GM23338 (cell line): ENCODE measurements around the gene COL16A1. TPM values are rescaled to one million over a fixed set of nuclear protein-coding genes. Genes with fewer than 3 reads are reported as not detected.

Source experiments
- ATAC-seq: fragments of 200-7000 bp; cut with Tn5 transposase; 3 replicates; pipeline ENCODE4 v1.9.1; 2020
- DNase-seq: peaks from one replicate; pipeline ENCODE4 v3.0.0-alpha.2; 2015; ENCODE audit warnings: low spot score
- H2AFZ ChIP-seq: fragments of 200-600 bp; sonication (generic); 2 replicates; pipeline ENCODE4 v1.8.0; 2016; ENCODE audit warnings: antibody characterized with exemption, mild to moderate bottlenecking, moderate library complexity
- H3F3A ChIP-seq: fragments of 200-600 bp; sonication (generic); replicated peaks from 2 replicates; pipeline ENCODE4 v1.8.0; 2017; ENCODE audit warnings: antibody characterized with exemption, mixed run types, low read depth
- H3K27ac ChIP-seq: fragments of 200-600 bp; sonication (generic); 2 replicates; pipeline ENCODE4 v1.6.1; 2016; ENCODE audit warnings: low read depth
- H3K27me3 ChIP-seq: fragments of 200-600 bp; sonication (generic); 2 replicates; pipeline ENCODE4 v1.8.0; 2016; ENCODE audit warnings: mild to moderate bottlenecking, mixed run types, moderate library complexity; ENCODE audit not compliant: insufficient read depth
- H3K36me3 ChIP-seq: fragments of 200-600 bp; sonication (generic); 2 replicates; pipeline ENCODE4 v1.8.0; 2016; ENCODE audit warnings: mild to moderate bottlenecking; ENCODE audit not compliant: insufficient read depth
- H3K4me1 ChIP-seq: fragments of 200-600 bp; sonication (generic); 2 replicates; pipeline ENCODE4 v1.8.0; 2016; ENCODE audit warnings: mild to moderate bottlenecking, moderate library complexity; ENCODE audit not compliant: insufficient read depth
- H3K4me2 ChIP-seq: fragments of 200-600 bp; sonication (generic); 2 replicates; pipeline ENCODE4 v1.7.1; 2017; ENCODE audit warnings: mixed run types
- H3K4me3 ChIP-seq: fragments of 200-600 bp; sonication (generic); 2 replicates; pipeline ENCODE4 v1.6.1; 2016; ENCODE audit warnings: mixed run types
- H3K79me2 ChIP-seq: fragments of 200-600 bp; sonication (generic); replicated peaks from 2 replicates; pipeline ENCODE4 v1.8.0; 2017; ENCODE audit warnings: mild to moderate bottlenecking; ENCODE audit not compliant: insufficient read depth
- H3K9me2 ChIP-seq: fragments of 200-600 bp; sonication (generic); 2 replicates; pipeline ENCODE4 v1.8.0; 2017; ENCODE audit not compliant: insufficient read depth
- H4K20me1 ChIP-seq: fragments of 200-600 bp; sonication (generic); replicated peaks from 2 replicates; pipeline ENCODE4 v1.8.0; 2017; ENCODE audit warnings: mild to moderate bottlenecking; ENCODE audit not compliant: insufficient read depth
- H3K27ac Mint-ChIP-seq: 2 replicates; pipeline ENCODE4 v1.8.0; 2020; ENCODE audit warnings: inconsistent platforms, mild to moderate bottlenecking, moderate library complexity, mixed read lengths
- H3K27me3 Mint-ChIP-seq: 3 replicates; pipeline ENCODE4 v1.8.0; 2022; ENCODE audit warnings: low read depth, mild to moderate bottlenecking, moderate library complexity, mixed read lengths, inconsistent platforms; ENCODE audit not compliant: insufficient read depth, poor library complexity
- H3K36me3 Mint-ChIP-seq: 3 replicates; pipeline ENCODE4 v1.8.0; 2021; ENCODE audit warnings: low read depth, mild to moderate bottlenecking, inconsistent platforms, moderate library complexity, mixed read lengths
- H3K4me1 Mint-ChIP-seq: 3 replicates; pipeline ENCODE4 v1.8.0; 2020; ENCODE audit warnings: mild to moderate bottlenecking, inconsistent platforms, mixed read lengths
- H3K4me3 Mint-ChIP-seq: 3 replicates; pipeline ENCODE4 v1.8.0; 2021; ENCODE audit warnings: moderate library complexity, mild to moderate bottlenecking, inconsistent platforms, mixed read lengths
- H3K9me3 Mint-ChIP-seq: 3 replicates; pipeline ENCODE4 v1.8.0; 2020; ENCODE audit warnings: moderate library complexity, mild to moderate bottlenecking, inconsistent platforms, mixed read lengths
- CREB1 ChIP-seq: fragments of 250-450 bp; sonication (Bioruptor Pico); IDR thresholded peaks from 2 replicates; pipeline ENCODE4 v1.5.0; 2020; ENCODE audit warnings: low read depth, mild to moderate bottlenecking, moderate library complexity
- CTCF ChIP-seq, 2 experiments: fragments of 200-600 bp in 1 of 2; sonication (generic) in 1 of 2; conservative IDR thresholded peaks; 2 replicates each; pipeline versions ENCODE4 v1.5.1 to v1.6.1; 2016 to 2017; ENCODE audit warnings: antibody characterized with exemption in 2 of 2, low read depth in 2 of 2, mild to moderate bottlenecking in 2 of 2, moderate library complexity in 1 of 2
- EZH2 ChIP-seq: fragments of 200-600 bp; sonication (generic); IDR thresholded peaks from one replicate; pipeline ENCODE4 v1.8.0; 2017; ENCODE audit warnings: antibody characterized with exemption, mild to moderate bottlenecking, low read depth; ENCODE audit not compliant: unreplicated experiment
- EZH2phosphoT487 ChIP-seq: fragments of 200-600 bp; sonication (generic); IDR thresholded peaks from one replicate; pipeline ENCODE4 v1.8.1; 2018; ENCODE audit warnings: antibody characterized with exemption; ENCODE audit not compliant: unreplicated experiment
- JUNB ChIP-seq: IDR thresholded peaks from one replicate; pipeline ENCODE4 v1.6.1; 2016; ENCODE audit warnings: antibody characterized with exemption; ENCODE audit not compliant: unreplicated experiment
- NANOG ChIP-seq: IDR thresholded peaks from 2 replicates; pipeline ENCODE4 v1.6.1; 2016; ENCODE audit warnings: antibody characterized with exemption, borderline replicate concordance
- POLR2AphosphoS5 ChIP-seq: IDR thresholded peaks from 2 replicates; pipeline ENCODE4 v1.6.1; 2016; ENCODE audit warnings: antibody characterized with exemption, low read depth
- STAT1 ChIP-seq: IDR thresholded peaks from one replicate; pipeline ENCODE4 v1.6.1; 2016; ENCODE audit warnings: antibody characterized with exemption; ENCODE audit not compliant: unreplicated experiment
- ZNF114 ChIP-seq: fragments of 250-450 bp; sonication (Bioruptor Pico); IDR thresholded peaks from 2 replicates; pipeline ENCODE4 v1.5.0; 2020; ENCODE audit warnings: mild to moderate bottlenecking, moderate library complexity
- ZNF331 ChIP-seq: fragments of 250-450 bp; sonication (Bioruptor Pico); IDR thresholded peaks from 2 replicates; pipeline ENCODE4 v1.5.0; 2020; ENCODE audit warnings: low read depth, mild to moderate bottlenecking, moderate library complexity
- ZNF462 ChIP-seq: fragments of 250-450 bp; sonication (Bioruptor Pico); IDR thresholded peaks from 2 replicates; pipeline ENCODE4 v1.5.0; 2020; ENCODE audit warnings: mild to moderate bottlenecking, moderate library complexity
- polyA plus RNA-seq: library from polyadenylated mRNA; unstranded; fragments of >200 nt; fragmentation: Nextera tagmentation; extraction: Ambion mirVana; gene quantifications from 2 replicates; pipeline ENCODE4 v1.2.1, GENCODE V29; 2016
- total RNA-seq: library from RNA; depleted of rRNA; stranded (reverse); fragments of >200 nt; shearing (Covaris generic); gene quantifications from 2 replicates; pipeline ENCODE4 v1.2.3, GENCODE V29; 2014
- TF ChIP-seq, protein P1 (sequence below): IDR thresholded peaks from one replicate; pipeline ENCODE4 v1.6.1; 2018; ENCODE audit warnings: antibody characterized with exemption; ENCODE audit not compliant: unreplicated experiment
- TF ChIP-seq, protein P2 (sequence below): IDR thresholded peaks from 2 replicates; pipeline ENCODE4 v1.6.1; 2016; ENCODE audit warnings: antibody characterized with exemption

Gene COL16A1
- total and polyA plus RNA-seq, 2 experiments from 2014 or later: 4.2 to 13.2 TPM

GRCh38 chr1:31648641-31649357 lies 55.0 kb downstream of the COL16A1 start:
- H3K4me2 ChIP-seq: no peak overlapping the region
- no peaks in the 10 kb centered on the region for H3K27me3 ChIP-seq
- ATAC-seq (no peak), DNase-seq (no peak)
- Mint-ChIP-seq H3K27me3 (peaks cover 10% of the 10 kb centered on the region), H3K27ac (no peak overlapping the region), H3K9me3 (no peaks in the 10 kb centered on the region; the same call in 2 of the 3 replicates), H3K4me3 (no peak overlapping the region), H3K36me3 (no peaks in the 10 kb centered on the region), H3K4me1 (peaks cover 4% of the 10 kb centered on the region; the same call in 2 of the 3 replicates)
- peaks cover 8% of the 10 kb centered on the region; the same call in 1 of the 2 replicates for H3F3A ChIP-seq
- H3K4me3 ChIP-seq: no peak overlapping the region
- no peaks in the 10 kb centered on the region for H3K9me2 ChIP-seq
- no peak overlapping the region for H2AFZ ChIP-seq
- H3K79me2 ChIP-seq: peaks cover 6% of the 10 kb centered on the region
- peaks cover 5% of the 10 kb centered on the region for H3K4me1 ChIP-seq
- no peaks in the 10 kb centered on the region for H4K20me1 ChIP-seq
- TF ChIP-seq ZNF331 (CRISPR knock-in tag): no peak
- TF ChIP-seq NANOG: no peak
- TF ChIP-seq JUNB: no peak
- no peak for TF ChIP-seq ZNF114 (CRISPR knock-in tag)
- TF ChIP-seq ZNF462 (CRISPR knock-in tag): no peak
- TF ChIP-seq, protein P1, sequence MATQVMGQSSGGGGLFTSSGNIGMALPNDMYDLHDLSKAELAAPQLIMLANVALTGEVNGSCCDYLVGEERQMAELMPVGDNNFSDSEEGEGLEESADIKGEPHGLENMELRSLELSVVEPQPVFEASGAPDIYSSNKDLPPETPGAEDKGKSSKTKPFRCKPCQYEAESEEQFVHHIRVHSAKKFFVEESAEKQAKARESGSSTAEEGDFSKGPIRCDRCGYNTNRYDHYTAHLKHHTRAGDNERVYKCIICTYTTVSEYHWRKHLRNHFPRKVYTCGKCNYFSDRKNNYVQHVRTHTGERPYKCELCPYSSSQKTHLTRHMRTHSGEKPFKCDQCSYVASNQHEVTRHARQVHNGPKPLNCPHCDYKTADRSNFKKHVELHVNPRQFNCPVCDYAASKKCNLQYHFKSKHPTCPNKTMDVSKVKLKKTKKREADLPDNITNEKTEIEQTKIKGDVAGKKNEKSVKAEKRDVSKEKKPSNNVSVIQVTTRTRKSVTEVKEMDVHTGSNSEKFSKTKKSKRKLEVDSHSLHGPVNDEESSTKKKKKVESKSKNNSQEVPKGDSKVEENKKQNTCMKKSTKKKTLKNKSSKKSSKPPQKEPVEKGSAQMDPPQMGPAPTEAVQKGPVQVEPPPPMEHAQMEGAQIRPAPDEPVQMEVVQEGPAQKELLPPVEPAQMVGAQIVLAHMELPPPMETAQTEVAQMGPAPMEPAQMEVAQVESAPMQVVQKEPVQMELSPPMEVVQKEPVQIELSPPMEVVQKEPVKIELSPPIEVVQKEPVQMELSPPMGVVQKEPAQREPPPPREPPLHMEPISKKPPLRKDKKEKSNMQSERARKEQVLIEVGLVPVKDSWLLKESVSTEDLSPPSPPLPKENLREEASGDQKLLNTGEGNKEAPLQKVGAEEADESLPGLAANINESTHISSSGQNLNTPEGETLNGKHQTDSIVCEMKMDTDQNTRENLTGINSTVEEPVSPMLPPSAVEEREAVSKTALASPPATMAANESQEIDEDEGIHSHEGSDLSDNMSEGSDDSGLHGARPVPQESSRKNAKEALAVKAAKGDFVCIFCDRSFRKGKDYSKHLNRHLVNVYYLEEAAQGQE: no peak
- TF ChIP-seq CTCF (conservative IDR thresholded peaks at IDR 0.05; ENCODE audit: low read depth in 2 of 2): no peak
- no peak for TF ChIP-seq CREB1
- TF ChIP-seq EZH2: no peak
- TF ChIP-seq STAT1: no peak
- no peak for TF ChIP-seq EZH2phosphoT487
- no peak for TF ChIP-seq POLR2AphosphoS5
- TF ChIP-seq, protein P2, sequence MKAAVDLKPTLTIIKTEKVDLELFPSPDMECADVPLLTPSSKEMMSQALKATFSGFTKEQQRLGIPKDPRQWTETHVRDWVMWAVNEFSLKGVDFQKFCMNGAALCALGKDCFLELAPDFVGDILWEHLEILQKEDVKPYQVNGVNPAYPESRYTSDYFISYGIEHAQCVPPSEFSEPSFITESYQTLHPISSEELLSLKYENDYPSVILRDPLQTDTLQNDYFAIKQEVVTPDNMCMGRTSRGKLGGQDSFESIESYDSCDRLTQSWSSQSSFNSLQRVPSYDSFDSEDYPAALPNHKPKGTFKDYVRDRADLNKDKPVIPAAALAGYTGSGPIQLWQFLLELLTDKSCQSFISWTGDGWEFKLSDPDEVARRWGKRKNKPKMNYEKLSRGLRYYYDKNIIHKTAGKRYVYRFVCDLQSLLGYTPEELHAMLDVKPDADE: no peak
- no peak overlapping the region for H3K27ac ChIP-seq
- H3K36me3 ChIP-seq: no peaks in the 10 kb centered on the region
